GM19043 (cell line): ENCODE measurements around the gene SULT2B1.
"Not testable (repeated sequence)": the region's sequence is repeated elsewhere in the genome, so short reads cannot be mapped to it uniquely, and the experiment has no call there.

Experiments
- ATAC-seq: cut with Tn5 transposase; IDR thresholded peaks from one replicate; pipeline ENCODE4 v1.9.1; 2021; ENCODE audit warnings: low read depth; ENCODE audit not compliant: unreplicated experiment

SULT2B1 gene

DNA sequence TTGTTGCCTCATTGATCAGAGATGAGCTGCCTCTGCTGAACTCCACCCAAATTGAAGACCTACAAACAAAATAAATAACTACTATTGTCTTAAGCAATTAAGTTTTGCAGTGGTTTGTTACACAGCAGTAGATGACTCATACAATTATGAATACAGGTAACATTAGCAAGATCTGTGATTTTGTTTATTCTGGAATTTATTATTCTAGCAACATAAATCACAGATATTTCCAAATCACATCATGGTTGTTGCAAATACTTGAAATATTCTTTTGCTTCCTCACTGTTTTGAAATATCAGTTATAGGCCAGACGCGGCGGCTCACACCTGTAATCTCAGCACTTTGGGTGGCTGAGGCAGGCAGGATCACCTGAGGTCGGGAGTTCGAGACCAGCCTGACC is 27.2 kb upstream of the SULT2B1 start:
- no peak for ATAC-seq

DNA sequence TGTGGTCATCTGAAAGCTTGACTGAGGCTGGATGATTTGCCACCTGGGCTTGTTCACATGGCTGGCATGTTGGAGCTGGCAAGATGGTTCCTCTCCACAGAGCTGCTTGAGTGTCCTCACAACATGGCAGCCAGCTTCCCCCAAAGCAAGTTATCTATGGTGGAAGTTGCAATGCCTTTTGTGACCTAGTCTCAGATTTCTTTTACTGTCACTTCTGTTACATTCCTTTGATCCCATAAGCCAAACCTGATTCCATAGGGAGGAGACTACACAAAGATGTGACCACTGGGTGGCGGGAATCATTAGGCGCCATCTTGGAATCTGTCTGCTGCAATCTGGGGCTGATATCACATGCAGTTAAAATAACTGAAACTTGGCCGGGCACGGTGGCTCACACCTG is 22.8 kb upstream of the SULT2B1 start:
- no peak for ATAC-seq

DNA sequence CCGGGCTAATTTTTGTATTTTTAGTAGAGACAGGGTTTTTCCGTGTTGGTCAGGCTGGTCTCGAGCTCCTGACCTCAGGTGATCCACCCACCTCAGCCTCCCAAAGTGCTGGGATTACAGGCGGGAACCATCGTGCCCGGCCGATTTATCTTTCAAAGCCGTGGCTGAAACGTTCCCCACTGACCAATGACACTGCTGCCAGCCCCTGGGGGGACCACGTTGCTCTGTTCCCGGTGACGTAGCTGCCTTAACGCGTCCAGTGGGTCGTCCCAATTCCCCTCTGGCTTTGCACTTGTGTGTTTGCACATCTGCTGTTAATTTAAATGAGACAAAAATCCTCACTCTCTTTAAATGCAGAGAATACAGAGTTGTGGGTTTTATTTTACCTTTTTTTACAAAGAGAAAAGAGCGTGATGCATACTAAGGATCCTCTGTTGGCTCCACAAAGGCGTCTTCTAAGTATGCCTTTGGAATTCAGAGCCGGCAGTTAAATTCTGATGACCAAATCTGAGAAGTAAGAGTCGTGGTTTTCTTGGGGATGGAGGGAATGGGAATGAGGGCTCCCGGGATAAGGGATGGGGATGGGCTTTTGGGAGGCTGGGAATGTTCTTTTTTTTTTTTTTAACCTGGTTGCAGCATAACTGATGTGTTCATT is 21.8 kb upstream of the SULT2B1 start:
- no peak for ATAC-seq

DNA sequence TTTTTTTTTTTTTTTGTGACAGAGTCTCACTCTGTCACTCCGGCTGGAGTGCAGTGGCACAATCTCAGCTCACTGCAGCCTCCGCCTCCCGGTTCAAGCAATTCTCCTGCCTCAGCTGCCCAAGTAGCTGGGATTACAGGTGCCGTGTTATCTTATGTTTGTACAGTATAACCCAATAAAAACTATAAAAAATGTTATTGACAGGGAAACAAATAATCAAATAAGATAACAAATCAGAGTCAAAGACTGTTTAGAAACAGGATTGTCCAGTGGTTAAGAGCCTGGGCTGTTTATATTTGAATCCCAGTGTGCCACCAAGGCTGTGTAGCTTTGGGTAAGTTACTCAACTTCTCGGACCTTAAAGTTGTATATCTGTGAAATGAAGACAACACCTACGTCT is 21.2 kb upstream of the SULT2B1 start:
- no peak for ATAC-seq

DNA sequence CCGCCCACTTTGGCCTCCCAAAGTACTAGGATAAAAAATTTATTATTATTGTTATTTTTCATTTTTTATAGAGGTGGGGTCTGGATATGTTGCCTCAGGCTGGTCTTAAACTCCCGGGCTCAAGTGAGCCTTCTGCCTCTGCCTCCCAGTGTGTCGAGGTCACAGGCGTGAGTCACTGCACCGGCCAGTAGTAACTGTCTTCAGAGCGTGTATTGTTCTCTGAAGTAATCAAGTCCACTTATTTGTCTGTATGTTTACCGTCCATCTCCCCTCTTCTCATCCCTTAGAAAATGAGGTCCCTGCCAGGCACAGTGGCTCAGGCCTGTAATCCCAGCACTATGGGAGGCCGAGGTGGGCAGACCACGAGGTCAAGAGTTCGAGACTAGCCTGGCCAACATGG is 18.2 kb upstream of the SULT2B1 start:
- ATAC-seq = no peak

DNA sequence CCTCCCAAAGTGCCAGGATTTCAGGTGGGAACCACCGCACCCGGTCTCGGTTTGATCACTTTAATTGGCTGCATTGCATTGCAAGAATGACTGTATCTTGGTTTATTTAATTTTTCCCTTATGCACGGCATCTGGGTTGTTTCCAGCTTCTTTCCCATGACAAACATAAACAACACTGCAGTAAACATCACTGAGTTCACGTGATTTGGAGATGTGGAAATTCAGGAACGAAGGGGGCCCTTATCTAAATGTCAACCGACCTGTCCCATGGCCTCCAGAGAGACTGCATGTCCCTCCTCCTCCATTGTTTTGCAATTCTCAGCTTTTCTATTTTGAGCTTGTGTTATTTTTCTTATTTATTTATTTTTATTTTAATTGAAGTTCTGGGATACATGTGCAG is 14.4 kb upstream of the SULT2B1 start:
- ATAC-seq = no peak

DNA sequence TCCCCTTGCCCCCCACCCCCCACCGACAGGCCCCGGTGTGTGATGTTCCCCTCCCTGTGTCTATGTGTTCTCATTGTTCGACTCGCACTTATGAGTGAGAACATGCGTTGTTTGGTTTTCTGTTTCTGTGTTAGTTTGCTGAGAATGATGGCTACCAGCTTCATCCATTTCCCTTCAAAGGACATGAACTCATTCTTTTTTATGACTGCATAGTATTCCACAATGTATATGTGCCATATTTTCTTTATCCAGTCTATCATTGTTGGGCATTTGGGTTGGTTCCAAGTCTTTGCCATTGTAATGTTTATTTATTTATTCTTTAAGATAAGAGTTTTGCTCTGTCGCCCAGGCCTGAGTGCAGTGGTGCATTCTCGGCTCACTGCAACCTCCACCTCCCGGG is 13.9 kb upstream of the SULT2B1 start:
- not testable (repeated sequence) for ATAC-seq

DNA sequence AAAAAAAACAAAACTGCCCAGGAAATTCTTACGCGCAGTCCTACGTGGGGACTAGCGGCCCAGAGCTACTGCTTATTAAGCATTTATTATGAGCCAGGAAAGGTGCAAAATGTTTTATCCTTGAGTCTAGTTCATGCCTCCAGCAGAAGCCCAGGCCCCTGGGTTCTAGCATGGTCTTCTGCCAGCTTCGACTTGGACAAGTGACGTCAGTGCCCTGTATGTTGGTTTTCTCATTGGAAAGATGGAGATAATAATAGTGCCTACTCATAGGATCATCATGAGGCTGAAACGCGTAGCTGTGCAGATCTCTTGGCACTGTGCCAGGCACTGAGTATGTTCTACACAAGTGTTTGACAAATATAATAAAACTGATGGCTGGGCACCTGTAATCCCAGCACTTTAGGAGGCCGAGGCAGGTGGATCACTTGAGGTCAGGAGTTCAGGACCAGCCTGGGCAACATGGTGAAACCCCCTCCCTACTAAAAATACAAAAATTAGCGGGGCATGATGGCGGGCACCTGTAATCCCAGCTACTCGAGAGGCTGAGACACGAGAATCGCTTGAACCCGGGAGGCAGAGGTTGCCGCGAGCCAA is 12.4 kb upstream of the SULT2B1 start:
- no peak for ATAC-seq

DNA sequence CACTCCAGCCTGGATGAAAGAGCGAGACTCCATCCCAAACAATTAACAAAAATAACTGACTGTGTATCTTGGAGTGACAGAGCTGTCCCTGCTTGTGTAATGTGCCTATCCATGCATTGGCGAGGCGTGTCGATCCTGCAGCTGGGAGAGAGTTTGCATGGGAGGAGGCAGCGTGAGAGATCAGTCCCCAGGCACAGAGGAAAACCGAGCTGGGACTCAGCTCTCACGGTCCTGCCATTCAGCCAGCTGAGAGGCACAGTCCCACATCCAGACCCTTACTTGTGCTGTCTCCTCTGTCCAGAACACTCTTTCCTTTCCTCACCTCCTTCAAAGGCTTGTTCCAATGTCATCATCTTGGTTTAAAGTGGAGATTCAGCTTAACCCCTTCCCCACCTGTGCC is 11.9 kb upstream of the SULT2B1 start:
- ATAC-seq = no peak

DNA sequence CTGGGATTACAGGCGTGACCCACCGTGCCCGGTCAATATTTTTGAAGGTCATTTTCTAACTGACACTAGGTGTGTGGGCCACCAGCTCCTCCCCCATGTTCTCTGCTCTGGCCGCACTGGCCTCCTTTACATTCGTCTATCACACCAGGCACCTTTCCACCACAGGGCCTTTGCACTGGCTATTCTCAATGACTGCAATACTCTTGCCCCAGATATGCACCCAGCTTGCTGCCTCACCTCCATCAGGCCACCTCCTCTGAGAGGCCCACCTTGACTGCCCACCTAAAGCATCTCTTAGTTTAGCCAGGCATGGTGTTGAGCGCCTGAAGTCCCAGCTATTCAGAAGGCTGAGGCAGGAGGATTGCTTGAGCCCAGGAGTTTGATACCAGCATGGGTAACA is 10.2 kb upstream of the SULT2B1 start:
- ATAC-seq = no peak

DNA sequence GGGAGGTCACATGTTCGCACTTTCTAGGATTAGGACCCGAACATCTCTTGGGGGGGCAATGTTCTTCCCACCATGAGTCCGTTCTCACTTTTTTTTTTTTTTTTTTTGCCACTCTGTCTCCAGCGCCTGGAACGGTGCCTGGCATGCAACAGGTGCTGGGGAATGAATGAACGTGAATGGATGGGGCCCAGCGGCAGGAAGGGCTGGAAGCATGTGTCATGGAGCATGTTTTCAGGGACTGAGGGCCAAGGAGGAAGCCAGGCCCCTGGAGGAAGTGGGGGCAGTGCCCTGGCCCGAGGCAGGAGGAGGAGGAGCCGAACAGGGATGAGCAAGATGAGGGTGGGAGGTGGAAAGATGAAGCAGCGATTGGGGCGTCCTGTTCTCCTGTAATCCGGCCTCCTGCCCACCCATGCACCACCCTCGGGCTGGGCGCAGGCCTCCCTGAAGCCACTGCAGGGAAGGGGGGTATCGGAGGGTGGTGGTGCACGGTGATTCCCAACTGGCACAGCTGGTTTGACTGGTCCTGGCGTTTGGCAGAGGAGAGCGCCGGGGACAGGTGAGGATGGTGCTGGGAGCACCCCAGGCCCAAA is 8.8 kb upstream of the SULT2B1 start:
- no peak for ATAC-seq

DNA sequence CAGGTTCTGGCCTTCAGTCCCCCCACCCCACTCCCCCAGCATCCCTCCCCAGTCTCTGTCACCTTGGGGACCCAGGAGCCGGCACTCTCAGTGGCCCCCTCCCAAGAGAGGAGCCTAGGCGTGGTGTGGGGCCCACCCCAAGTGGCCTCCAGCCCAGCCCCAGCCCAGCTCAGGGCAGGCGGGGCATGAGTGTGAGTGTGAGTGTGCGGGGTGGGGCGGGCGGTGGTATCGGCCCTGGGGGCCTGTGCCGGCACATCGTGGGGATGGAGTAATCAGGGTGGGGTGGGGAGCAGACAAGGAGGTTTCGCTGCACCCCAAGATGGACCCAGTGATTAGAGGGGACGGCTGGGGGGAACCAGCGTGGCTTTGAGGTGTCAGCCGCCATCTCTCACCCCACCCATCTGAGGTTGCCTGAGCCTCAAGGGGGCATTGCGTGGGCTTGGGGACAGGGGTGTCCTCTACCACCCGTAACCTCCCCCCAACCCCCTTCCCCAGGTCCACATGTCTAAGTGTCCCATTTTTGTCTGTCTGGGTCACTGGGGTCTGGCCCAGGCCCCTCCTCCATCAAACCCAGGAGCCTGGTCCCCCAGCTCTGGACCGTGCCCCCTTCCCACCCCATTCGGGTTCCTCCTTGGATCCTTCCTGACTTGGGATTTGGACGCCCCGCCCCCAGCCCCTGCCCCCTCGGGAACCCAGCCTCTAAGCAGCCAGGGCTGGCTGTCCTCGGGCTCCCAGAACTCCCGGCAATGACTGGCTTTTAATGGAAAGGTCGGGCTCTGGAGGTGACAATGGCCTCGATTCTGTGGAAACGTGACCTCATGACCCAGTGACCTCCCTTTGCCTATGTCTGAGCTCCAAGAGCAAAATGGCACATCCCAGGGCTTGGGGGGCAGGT is 6.9 kb upstream of the SULT2B1 start:
- ATAC-seq = no peak

DNA sequence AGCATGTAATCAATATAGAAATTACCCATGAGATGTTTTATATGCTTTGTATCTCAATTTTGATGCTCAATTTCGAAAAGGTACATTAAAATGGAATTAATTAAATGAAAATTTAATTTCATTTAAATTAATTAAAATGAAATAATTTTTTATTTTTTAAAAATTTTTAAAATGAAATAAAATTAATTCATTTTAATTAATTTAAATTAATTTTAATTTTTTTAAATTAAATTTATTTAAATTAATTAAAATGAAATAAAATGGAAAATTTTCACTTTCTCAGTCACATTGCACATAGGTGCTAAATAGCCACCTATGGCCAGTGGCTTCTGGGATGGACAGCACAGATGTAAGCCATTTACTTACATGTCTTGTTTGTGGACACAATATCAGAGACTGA is 4.2 kb upstream of the SULT2B1 start:
- ATAC-seq = no peak

DNA sequence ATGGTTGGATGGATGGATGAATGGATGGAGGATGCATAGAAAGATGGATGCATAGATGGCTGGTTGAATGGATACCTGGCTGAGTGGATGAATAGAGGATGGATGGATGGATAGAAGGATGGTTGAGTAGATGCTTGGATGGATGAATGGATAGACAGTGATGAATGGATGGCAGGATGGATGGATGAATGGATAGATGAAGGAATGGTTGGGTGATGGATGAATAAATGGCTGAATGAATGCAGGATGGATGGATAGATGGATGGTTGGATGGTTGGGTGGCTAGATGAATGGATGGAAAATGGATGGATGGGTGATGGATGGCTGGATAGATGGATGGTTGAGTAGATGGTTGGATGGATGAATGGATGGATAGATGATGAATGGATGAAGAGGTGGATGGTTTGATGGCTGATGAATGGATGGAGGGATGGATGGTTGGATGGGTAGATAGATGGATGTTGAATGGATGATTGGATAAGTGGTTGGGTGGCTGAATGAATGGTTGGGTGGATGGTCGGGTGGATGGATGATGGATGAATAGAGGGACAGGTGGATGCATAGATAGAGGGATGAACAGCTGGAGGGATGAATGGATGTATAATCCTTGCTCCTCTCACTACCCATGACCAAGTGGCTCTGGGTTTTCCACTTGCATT is 3.6 kb upstream of the SULT2B1 start:
- ATAC-seq = no peak

DNA sequence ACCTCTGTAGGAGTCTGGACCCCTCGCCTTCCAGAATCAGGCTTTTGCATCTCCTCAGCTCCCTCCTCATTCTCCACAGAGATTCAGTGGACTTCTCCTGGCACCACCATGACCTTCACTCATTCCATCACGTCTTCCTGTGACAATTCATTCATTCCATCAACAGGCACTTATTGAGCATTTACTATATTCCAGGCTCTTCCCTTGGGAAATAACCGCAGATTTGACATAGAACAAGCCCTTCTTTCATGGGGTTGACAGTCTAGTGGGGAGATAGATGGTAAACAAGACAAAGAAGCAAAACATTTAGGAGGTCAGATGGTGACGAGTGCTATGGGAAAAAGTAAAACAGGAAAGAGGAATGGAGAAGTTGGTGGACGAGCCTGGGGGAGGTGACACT is 2.6 kb upstream of the SULT2B1 start:
- ATAC-seq = no peak

DNA sequence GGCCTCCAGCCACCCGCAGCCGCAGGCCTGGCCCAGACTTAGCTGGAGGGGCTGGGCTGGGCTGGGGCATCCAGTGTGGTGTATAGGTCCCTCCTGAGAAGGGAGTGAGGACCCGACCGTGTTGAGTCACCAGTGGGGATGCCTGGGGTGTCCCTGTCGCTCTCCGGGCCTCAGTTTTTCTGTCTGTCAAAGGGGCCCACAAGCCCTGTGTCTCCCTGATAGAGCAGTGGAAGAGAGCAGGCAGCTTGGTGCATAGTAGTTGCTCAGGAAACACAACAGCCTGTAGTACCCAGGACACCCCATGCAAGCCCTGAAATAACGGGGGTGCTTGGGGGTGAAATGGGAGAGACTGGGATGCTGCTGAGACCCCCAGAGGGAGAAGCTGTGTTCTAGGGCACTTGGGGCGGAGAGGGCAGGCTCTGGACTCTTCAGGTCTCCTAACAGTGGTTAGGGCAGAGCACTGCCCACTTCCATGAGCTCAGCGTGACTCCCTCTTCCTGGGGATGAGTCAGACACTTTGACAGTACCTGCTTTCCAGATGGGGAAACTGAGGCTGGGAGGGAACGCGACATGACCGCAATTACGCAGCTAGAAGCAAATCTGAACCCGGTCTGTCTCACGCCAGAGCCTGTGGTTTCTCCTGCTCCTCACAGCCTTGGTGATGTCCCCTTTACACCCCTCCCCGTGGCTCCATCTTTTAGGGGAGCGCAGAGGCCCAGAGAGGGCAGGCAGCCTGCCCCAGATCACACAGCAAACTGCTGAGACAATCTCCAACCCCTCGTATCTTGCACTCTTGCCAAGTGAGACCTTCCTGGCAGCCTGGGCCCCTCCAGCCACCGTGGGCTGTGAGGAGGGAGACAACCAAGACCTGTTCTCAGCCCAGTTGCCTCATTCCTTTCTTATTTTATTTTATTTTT is 692 bp downstream of the SULT2B1 start:
- no peak for ATAC-seq

DNA sequence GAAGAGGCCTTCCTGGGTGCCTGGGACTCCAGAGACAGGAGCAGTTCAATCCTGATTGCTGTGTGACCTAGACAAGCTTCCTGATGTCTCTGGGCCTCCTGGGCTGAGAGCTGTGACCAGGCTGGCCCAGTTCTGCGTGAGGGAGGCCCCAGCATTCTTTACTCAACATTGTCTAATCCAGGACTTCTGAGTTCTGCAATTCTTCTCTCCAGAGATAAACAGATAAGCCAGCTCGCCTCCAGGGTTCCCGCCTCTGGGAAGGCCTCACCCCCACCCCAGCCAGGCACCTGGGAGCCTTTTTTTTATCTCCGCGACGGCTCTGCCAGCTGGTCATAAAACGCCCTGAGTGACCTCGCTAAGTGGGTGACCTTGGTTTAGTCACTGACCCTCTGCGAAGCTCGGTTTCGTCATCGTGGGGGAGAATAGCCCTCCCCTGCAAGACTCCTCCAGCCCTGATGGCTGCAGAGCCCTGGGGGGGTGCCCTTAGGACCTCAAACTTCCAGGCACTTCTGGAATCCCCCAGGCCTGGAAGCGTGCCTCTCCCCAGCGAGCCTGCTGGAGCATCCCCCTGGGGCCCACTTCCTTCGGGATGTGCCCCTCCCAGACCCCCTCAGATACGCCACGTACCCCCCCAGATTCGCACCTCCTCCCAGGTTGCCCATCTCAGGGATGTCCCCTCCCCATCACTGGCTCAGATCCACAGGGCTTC is 1.9 kb downstream of the SULT2B1 start:
- no peak for ATAC-seq

DNA sequence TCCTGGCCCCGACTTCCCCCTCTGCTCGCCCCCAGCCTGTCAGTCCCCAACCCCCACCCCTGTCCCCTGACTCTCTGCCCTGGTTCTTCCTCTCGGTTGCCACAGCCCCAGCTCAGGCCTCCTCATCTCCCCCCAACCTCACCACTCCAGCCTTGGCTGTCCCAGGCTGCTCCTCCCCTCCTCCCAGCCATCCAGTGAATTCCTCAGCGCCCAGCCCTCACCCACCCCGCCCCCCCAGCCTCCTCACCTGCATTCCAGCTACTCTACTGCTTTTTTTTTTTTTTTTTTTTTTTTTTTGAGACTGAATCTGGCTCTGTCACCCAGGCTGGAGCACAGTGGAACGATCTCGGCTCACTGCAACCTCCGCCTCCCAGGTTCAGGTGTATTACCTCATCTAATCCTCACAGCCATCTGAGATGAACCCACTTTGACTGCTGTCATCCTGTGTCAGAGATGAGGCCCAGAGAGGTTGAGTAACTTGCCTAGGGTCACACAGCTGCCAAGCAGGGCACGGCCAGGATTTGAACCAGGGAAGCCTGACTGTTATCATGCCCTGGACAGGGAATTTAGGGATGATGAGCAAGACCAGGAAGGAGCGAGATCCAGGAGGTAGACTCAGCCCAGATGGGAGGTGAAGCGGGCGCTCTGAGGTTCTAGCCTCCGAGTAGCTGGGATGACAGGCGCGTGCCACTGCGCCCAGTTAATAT is 2.6 kb downstream of the SULT2B1 start:
- no peak for ATAC-seq

DNA sequence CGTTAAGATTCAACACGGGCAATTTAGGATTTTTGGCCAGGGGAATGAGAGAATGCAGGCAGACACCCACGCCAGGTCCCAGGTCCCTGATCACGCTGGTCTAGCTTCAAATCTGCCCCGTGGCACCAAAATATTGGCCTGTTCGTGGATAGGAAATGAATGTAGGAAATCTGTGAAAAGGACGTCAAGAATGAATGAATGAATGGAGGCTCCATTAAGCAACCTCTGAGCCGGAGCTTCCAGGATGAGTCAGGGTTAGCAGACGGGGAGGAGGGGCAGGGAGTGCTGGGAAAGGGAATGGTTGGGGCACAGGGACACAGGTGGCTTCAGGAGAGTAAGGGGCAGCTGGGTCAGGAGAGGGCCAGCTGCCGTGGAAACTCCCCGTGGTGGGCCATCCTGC is 4.2 kb downstream of the SULT2B1 start:
- no peak for ATAC-seq
